PFSK-1 (cell line): ENCODE data around the gene NFIB.

Experiments used
- TAF1 ChIP-seq: IDR thresholded peaks from 2 replicates; pipeline ENCODE4 v1.6.1; 2012; ENCODE audit warnings: low read length, control low read depth, borderline replicate concordance; ENCODE audit not compliant: insufficient read depth
- TF ChIP-seq, protein P1 (sequence below), 2 experiments: IDR thresholded peaks; 2 replicates each; pipeline versions ENCODE4 v1.6.1 to v1.8.0; 2011 to 2012; ENCODE audit warnings: low read depth in 2 of 2, low read length in 2 of 2, control low read depth in 1 of 2, inconsistent platforms in 1 of 2, mild to moderate bottlenecking in 1 of 2, moderate library complexity in 1 of 2; ENCODE audit not compliant: insufficient read depth in 1 of 2

DNA sequence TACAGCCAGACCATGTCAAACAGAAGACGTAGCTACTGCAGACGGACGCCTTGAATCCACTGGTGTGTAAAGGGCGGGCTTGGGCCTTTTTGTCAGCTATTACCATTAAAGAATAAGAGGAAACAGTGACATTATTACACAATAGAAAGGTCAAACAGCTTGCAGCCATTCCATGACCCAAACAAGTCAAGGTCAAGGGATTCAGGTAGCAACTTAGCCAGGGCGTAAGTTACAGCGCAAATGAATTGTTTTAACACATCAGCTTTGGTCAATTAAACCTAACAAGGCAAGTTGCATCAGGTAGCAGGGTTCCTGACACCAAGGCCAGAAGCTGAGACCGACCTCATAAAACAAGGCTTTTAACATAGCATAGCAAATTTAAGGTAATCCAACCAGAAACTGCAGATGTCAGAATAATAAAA lies 15.3 kb downstream of the NFIB start:
- TF ChIP-seq, protein P1, sequence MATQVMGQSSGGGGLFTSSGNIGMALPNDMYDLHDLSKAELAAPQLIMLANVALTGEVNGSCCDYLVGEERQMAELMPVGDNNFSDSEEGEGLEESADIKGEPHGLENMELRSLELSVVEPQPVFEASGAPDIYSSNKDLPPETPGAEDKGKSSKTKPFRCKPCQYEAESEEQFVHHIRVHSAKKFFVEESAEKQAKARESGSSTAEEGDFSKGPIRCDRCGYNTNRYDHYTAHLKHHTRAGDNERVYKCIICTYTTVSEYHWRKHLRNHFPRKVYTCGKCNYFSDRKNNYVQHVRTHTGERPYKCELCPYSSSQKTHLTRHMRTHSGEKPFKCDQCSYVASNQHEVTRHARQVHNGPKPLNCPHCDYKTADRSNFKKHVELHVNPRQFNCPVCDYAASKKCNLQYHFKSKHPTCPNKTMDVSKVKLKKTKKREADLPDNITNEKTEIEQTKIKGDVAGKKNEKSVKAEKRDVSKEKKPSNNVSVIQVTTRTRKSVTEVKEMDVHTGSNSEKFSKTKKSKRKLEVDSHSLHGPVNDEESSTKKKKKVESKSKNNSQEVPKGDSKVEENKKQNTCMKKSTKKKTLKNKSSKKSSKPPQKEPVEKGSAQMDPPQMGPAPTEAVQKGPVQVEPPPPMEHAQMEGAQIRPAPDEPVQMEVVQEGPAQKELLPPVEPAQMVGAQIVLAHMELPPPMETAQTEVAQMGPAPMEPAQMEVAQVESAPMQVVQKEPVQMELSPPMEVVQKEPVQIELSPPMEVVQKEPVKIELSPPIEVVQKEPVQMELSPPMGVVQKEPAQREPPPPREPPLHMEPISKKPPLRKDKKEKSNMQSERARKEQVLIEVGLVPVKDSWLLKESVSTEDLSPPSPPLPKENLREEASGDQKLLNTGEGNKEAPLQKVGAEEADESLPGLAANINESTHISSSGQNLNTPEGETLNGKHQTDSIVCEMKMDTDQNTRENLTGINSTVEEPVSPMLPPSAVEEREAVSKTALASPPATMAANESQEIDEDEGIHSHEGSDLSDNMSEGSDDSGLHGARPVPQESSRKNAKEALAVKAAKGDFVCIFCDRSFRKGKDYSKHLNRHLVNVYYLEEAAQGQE (IDR thresholded peaks at IDR 0.05; ENCODE audit: insufficient read depth in 1 of 2, low read depth in 2 of 2, low read length in 2 of 2): no peak
- TF ChIP-seq TAF1: no peak
